Raji (cell line): ENCODE results near the gene NAXD.

Source experiments
- POLR2A ChIP-seq: IDR thresholded peaks from 2 replicates; pipeline ENCODE4 v1.6.1; 2011; ENCODE audit warnings: low read depth, low read length, control low read depth; ENCODE audit not compliant: insufficient read depth

Gene NAXD

DNA sequence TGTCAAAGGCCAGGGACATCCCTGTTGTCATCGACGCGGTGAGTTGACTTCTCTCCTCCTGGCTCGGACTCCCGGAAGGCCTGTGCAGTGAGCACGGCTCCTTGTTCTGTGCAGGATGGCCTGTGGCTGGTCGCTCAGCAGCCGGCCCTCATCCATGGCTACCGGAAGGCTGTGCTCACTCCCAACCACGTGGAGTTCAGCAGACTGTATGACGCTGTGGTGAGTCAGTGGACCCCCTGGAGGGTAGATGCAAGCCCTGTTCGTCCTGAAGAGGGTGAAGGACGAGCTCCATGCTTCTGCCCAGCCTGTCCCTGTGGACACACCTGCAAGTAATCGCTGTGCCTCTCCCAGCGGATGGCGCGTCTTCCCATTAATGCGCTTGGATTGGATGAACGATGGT, 19.2 kb downstream of the NAXD start:
- no peak for TF ChIP-seq POLR2A

DNA sequence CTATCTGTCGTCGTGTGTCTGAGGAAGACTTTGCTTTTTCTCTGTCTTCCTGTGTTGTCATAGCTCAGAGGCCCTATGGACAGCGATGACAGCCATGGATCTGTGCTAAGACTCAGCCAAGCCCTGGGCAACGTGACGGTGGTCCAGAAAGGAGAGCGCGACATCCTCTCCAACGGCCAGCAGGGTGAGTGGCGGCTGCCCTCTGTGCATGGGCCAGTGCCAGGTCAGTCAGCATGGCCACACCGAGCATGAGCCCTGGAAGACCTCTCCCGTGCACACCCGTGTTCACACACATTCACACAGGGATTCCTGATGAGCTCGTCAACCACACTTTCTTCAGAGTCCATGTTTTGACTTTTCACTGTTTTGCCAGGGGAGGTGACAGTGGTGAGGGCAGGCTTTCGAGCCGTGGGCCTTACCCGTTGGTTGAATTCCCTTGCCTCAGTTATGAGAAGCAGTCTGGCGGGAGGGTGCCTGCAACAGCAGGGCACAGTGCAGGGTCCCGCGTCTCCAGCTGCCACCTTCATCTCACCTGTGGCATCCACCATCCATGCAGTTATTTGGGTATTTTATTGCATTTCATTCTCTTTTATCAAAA, 20.2 kb downstream of the NAXD start:
- no peak for TF ChIP-seq POLR2A

DNA sequence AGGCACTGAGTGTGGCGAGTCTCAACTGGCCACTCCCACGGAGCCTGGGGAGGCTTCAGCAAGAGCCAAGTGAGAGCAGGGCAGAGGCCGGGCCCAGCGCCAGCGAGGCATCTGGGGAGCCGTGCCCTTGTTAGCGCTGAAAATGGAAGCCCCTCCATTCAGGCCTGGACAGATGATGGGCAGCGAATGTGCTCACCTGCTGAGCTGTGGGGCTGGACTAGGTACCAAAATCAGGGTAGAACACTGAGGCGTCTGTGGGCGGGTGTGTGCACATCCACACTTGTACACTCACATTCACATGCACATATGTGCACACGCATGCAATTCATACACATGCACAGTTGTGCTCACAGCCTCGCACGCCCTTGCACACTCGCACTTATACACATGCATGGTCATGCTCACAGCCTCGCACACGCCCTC, 20.7 kb downstream of the NAXD start:
- TF ChIP-seq POLR2A: no peak

DNA sequence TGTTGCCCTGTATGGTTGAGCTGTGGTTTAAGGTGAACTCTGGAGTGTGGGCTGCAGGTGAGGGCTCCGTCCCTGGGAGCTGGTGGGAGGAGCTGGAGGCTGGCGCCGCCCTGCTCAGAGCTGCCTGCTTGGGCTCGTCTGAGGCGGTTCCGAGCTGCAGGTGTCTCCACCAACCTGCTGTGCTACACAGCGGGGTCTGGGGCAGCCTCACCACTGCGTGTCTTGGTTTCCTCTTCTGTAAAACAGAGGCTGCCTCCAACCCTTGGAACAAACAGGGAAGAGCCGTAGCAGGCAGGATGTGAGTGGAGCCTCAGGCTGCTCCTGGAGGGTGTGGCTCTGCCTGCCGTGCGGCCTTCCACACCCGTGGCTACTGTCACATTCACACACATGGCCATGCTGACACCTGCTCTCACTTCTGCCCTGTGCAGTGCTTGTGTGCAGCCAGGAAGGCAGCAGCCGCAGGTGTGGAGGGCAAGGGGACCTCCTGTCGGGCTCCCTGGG, 21.4 kb downstream of the NAXD start:
- TF ChIP-seq POLR2A: no peak

DNA sequence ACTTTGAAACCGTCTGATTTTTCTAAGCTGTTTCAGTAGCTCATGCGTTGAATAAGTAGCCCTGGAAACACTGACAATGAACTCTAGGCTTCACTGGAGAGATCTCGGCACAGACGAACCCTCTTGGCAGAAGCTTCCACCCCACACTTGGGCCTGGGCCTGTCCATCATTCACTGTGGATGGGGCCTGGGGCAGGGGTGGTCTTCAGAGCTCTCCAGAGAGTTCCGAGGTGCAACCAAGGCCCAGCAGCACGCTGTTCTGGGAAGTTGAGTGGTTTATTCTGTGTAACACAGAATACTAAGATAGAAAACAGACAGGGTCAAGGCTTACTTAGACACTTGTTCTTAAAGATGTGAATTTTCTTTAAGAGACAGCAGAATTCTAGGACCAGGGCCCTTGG, 21.9 kb downstream of the NAXD start:
- TF ChIP-seq POLR2A: no peak

DNA sequence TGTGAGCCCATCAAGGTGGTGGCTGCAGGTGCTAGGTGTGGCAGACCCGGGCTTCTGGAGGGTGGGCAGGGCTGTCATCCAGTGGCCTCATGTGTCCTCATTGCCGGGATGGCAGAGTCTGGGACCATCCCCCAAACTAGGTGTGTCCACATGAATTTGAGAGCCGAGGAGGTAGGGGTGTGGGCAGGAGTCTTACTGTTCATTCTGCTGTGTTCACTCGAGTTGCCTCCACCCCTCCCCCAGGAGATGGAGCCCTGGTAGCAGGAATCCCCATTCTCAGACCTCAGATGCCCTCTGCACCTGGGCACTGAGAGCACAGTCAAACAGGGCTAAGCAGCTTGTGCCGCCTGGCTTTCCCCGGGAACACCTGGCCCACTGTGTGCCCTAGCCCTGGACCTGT, 22.4 kb downstream of the NAXD start:
- TF ChIP-seq POLR2A: no peak

DNA sequence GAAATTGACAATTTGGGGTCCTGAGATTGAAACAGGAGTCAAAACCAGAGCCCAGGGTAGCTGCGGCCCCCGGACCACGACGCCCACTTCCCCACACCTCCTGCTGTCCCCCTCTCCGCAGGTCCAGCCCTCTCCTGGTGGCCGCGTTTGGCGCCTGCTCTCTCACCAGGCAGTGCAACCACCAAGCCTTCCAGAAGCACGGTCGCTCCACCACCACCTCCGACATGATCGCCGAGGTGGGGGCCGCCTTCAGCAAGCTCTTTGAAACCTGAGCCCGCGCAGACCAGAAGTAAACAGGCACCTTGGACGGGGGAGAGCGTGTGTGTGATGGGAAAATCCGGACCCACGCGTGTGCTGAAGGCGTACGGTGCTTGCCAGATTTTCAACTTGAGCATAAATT, 22.9 kb downstream of the NAXD start:
- no peak for TF ChIP-seq POLR2A

DNA sequence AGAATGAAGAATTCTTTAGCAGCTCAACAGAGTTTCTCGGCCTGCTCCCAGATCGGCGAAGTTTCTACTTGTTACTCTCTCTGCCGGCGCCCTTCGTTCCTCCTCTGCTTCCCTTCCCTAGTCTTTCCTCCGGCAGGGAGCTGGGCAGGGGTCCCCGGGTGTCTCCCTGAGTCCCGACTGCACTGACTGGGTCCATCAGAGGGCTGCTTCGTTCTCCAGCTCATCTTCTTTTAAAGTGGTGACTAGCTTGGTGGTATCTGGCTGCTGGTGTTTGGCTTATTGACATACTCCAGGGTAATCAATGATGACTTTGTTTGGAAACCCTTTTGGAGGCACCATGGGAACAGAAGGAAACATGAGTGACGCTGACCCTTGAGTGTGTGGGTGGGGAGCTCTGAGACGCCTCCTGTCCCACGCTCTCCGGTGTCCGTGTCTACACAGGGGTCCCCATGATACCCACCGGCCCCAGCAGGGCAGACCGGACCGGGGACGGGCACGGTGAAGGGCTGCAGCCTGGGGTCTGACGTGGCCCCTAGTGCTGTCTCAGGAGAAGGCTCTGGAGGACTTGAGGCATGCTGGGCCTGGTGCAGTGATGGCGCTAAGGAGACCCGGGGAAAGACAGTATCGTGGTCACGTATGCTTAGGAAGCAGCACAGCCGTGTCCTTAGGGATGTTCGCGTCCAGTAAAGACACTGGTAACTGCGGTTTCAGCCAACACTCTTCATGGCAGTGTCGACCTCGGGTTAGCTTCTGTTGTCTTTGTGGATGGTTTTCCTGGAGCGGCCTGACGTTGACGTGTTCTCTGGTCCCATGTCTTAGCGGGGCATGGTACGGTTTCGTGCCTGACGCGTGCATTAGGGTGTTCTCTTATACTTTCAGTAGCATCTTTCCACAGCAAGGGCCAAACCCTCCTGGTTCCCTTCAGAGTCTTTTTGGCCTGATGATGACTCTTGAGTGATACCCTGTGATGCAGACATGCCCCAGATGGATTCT, 23.8 kb downstream of the NAXD start:
- no peak for TF ChIP-seq POLR2A

DNA sequence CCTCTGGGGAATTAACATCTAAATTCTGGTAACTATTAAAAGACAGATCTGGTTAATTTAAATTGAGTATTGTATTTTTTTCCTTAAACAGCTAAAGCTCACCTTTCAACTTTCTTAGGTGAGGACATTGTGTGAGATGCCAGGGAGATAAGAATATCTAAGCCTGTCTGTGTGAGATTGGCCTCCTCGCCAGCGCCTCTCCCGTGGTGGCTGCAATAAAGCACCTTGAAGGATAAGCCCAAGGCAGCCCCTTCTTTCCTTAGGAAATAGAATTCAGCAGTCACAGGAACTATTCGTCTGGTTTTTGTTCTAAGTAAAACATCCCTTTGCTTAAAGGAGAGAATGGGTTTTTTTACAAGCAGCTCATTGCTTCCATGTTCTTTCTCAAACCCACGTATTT, 24.6 kb downstream of the NAXD start:
- no peak for TF ChIP-seq POLR2A

DNA sequence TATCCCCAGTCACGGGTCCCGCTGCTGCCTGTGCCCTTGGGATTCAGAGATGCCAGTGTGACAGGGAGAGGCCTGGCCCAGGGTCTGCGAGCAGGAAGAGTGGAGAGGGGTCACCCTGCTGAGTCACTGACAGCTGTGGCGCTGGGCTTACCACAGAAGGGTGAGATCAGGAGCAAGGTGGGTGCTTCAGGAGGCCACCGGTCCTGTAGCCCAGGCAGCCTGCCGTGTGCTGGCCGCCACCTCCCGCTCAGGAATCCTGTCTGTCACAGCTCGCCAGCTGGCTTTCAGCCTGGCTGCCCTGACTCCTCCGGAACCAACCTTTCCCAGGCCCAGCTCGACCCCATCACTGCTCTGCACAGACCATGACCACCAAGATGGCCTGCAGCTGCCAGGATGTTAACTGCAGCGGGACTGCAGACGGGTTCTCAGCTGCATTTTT, 25.3 kb downstream of the NAXD start:
- no peak for TF ChIP-seq POLR2A

DNA sequence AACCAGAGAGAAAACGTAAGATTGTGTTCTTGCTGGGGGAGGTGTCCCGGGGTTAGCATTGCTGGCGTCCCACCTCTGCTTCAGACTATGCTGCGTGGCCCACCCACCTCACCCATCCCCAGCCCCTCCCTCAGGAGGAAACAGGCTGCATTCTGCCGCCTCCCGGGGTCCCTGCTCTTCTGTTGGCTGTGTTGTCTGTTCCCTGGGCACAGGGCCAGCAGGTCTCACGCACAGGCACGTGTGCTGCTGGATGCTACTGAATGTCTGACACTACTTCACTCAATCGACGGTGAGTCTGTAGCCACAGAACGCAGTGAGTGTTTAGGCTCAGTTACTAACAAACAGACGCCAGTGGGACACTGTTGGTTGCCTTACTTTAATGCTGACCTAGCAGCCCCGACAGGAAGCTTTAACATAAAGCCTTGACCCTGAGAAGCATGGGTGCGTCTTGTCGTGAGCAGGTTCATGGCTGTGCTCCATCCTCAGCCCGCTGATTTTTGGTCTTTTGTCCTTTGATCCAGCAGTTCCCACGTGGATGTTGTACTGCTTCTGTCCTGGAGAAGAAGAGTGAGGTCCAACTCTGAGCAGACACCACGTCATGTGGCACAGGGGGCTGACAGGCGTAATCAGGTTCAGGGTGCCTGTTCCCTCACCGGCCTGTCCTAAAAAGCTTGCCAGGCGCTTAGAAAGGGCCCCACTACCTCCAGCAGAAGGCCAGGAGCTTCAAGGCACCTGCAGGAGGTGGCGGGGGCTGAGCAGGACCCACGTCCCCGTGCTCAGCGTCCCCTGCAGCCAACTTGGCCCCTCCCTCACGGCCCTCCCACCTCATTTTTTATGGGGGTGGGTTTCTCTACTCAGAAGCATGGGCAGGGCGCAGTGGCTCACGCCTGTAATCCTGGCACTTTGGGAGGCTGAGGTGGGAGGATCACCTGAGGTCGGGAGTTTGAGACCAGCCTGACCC, 26.0 kb downstream of the NAXD start:
- TF ChIP-seq POLR2A: no peak

DNA sequence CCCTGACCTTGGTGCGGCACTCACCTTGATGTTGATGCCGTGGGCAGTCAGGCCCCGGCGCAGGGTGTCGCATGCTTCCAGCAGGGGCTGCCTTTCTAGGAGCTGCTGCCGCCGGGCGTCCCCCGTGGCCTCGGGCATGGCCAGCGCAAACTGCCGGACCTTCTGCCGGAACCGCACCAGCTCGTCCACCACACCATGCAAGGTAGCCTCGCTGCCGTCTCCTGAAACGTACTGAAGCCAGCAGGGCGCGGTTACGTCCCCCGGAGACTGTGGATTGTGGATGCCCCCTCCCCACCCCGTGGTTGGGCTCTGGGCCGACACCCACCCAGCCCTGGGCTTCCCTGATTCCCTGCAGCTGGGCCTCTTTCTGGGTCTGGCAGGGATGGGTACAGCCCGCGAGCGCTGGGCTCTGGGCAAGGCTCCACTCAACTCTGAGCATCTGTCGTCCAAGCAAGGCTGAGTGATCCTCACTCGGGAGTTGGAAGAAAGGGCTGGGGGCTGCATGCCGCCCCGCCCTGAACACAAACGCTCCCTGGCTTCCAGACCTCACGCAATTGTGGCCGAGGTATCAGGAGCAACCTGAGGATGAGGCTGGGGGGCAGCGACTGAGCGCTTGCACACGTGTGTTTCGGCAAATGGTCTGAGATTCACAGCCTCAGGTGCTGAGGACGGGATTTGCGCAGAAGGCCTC, 27.1 kb downstream of the NAXD start:
- no peak for TF ChIP-seq POLR2A

DNA sequence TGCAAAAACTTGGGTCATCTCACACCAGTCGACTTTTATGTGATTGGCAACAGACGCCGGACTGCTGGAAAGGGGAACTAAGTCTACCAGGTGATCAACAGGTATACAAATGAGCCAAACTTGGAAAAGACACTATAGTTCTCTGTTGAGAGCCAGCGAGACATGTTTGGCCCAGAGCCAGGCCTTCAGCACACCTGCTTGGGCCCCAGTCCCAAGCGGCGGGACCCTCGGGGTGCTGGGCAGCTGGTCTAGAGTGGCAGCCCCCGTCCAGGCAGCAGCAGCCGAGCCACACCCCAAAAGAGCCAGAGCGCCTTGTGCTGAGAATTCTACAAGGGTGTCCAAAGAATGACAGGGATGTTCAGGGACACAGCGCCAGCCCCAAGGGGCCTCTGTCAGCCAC, 28.0 kb downstream of the NAXD start:
- TF ChIP-seq POLR2A: no peak

DNA sequence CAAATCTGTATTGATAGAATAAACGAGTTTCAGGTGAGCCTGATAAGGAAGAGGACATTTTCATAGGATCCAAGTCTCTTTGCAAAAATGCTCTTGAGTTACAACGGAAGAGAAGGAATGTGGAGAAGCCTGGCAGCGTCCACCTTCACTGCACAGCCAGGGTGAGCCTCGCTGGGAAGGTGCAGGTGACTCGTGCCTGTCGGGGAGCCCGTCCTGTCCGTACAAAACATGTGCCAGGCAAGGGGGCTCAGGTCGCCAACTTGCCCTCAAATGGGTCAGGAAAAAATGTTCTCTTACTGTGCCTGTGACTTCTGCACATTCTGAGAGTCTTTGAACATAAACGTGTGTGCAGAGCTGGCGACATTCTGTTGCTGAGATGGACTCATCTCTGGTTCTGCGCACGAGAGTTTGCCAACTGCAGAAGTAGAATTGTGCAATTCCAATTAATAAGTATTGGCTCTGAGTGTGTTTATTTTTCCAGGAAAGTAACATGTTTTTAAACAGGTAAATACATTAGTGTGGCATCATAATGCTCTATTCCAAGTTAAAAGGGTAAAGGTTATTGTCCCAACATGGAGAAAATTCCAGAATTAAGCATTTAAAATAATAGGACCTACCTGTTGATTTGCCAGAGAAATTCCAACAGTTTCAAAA, 28.6 kb downstream of the NAXD start:
- no peak for TF ChIP-seq POLR2A
